22Rv1 (cell line): ENCODE results near the gene OXCT1.

ENCODE experiments used
- ZFX ChIP-seq: fragments of 450-650 bp; IDR thresholded peaks from 2 replicates; pipeline ENCODE4 v1.6.1; 2017; ENCODE audit warnings: antibody characterized with exemption, borderline replicate concordance
- TF ChIP-seq, protein P1 (sequence below): fragments of 450-650 bp; IDR thresholded peaks from 2 replicates; pipeline ENCODE4 v1.5.1; 2017; ENCODE audit warnings: mild to moderate bottlenecking

DNA sequence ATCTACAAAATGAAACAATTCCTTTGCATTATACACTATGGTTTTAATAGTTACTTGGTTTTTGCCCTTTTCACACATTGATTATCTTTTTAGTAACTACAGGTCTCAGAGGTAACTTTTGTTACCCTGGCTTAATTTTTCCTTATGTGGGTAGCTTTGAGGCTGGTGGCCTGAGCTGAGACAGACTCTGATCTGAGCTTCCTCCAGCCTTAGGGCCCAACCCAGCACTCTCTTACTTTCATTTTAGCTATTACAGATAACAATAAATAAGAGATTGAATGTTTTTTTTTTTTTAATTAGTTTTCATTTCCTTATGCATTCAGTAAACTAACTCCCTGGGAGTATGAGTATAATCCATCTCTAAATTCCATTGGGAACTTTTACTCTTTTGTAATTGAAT, 15.1 kb upstream of the OXCT1 start:
- TF ChIP-seq, protein P1, sequence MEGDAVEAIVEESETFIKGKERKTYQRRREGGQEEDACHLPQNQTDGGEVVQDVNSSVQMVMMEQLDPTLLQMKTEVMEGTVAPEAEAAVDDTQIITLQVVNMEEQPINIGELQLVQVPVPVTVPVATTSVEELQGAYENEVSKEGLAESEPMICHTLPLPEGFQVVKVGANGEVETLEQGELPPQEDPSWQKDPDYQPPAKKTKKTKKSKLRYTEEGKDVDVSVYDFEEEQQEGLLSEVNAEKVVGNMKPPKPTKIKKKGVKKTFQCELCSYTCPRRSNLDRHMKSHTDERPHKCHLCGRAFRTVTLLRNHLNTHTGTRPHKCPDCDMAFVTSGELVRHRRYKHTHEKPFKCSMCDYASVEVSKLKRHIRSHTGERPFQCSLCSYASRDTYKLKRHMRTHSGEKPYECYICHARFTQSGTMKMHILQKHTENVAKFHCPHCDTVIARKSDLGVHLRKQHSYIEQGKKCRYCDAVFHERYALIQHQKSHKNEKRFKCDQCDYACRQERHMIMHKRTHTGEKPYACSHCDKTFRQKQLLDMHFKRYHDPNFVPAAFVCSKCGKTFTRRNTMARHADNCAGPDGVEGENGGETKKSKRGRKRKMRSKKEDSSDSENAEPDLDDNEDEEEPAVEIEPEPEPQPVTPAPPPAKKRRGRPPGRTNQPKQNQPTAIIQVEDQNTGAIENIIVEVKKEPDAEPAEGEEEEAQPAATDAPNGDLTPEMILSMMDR: no peak
- TF ChIP-seq ZFX: no peak
